Fibroblast of the conjunctiva (primary cell): Measurements from ENCODE around the gene SIAH1.
"Not testable (repeated sequence)": the region's sequence is repeated elsewhere in the genome, so short reads cannot be mapped to it uniquely, and the experiment has no call there.

Experiments
- DNase-seq: peaks from one replicate; pipeline ENCODE4 v3.0.0-alpha.2; 2010; ENCODE audit warnings: low read depth

SIAH1 gene

GRCh38 chr16:48393485-48394354, 8.5 kb upstream of the SIAH1 start:
- DNase-seq, result peak; percentile 75

DNA sequence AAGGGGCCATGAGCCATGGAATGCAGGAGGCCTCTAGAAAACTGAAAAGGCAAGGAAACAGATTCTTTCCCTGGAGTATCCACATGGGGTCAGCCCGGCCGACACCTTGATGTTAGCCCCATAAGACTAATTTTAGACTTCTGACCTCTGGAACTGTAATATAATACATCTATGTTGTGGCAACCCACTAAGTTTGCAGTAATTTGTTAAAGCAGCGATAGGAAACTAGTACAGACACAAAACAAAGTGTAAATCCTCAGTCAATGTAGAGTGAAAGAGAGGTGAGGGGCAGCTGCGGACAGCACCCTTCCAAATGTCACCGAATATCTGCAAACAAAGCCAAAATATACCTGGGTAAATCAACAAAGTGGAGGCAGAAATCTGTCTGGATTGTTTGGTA, 7.2 kb upstream of the SIAH1 start:
- no peak for DNase-seq

- no peak for DNase-seq
Measured at GRCh38 chr16:48386559-48387312, 1.5 kb upstream of the SIAH1 start.

- DNase-seq, result no peak
Measured at GRCh38 chr16:48384520-48385252, 527 bp downstream of the SIAH1 start.

- DNase-seq, result no peak
Measured at GRCh38 chr16:48383877-48384519, 1.2 kb downstream of the SIAH1 start.

- no peak for DNase-seq
Measured at GRCh38 chr16:48383009-48383876, 2.0 kb downstream of the SIAH1 start.

DNA sequence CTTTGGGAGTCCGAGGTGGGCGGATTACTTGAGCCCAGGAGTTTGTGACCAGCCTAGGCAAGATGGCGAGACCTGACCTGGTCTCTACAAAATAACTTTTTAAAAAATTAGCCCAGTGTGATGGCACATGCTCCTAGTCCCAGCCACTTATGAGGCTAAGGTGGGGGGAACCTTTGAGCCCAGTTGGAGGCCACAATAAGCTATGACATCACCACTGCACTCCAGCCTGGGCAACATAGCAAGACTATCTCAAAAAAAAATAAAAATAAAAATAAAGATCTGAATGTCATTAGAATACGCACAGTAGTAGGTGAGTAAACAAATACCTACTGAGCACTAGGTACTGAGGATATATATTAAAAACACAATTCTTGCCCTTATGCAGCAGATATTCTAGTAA, 3.1 kb downstream of the SIAH1 start:
- no peak for DNase-seq

- no peak for DNase-seq
Measured at GRCh38 chr16:48381201-48381600, 4.0 kb downstream of the SIAH1 start.

DNA sequence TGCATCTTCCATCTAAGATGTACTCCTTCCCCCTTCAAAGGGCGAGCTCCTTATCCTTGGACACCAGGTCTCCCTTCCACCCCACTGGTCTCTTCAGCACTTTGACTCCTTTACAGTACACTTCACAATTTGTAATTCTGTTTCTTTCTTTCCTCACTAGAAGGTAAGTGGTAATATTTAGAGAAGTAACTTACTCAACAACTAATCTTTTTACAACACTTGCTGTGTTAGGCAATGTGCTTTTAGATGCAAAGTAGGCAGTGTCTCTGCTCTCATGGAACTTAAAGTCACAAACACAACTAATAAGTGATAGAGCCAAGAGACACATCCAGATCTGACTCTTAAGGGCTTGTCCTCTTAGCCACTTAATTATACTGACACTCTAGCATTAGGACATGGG, 6.4 kb downstream of the SIAH1 start:
- DNase-seq, result no peak

- no peak for DNase-seq
Measured at GRCh38 chr16:48378276-48378675, 6.9 kb downstream of the SIAH1 start.

- not testable (repeated sequence) for DNase-seq
Measured at GRCh38 chr16:48377301-48377700, 7.9 kb downstream of the SIAH1 start.

DNA sequence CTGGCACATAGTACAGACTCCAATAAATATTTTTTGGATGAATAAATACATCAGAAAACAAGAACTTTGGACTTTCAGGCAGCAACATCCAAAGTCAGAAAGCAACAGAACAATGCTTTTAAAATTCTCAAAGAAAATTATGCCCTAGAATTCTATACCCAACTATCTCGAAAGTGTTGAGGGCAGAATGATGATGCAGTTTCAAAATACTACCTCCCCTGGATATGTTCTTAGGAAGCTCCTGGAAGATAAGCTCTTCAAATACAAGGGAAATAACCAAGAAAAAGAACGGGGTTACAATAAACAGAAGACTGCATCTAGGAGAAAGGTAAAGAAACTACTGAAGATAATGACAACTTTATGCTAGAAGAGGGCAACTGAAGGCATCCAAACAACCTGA, 11.0 kb downstream of the SIAH1 start:
- DNase-seq, result no peak

DNA sequence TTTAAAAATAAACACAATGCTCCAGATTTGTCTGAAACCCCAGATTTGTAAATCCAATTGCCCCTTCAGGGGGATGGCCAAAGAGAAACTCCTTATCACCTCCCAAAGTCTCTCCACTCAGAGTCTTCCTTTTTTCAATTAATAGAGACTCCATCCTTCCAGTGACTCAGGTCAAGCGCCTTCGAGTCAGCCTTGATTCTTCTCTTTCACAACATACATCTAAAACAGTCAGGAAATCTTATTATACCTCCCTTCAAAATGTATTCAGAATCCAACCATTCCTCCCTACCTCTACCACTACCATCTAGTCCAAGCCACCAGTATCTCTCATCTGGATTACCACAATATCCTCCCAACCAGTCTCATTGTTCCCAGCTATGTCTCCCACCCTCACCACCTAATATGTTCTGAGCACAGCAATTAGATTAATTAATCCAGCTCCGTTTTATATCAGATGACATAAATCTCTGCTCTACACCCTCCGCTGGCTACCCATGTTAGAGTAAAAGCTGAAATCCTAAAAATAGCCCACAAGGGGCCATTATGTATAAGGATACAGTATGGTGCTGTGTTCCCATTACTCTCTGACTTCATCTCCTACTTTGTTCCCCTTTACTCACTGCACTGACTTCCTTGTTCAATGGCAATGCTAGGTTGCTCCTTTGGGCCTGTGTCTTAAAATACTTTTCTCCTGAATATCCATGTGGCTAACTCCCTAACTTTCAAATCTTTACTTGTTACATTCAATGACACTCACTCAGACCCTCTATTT, 11.8 kb downstream of the SIAH1 start:
- no peak for DNase-seq

DNA sequence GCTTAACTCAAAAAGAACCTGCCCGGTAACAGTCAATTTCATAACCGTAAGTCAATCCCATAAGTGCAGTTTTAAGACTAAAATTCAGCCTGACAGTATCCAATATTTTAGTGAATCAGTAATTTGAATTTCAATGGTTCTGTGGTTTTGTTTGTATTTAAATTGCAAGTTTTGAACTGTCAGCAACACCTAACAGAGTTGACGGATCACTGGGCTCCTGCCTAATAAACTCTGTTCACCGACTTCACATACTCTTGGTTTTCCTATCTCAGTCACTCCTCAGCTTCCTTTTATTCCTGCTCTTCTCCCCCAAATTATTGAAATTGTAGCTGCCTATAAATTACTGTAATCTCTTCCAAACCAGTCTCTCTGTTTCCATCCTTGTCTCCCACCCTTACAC, 12.5 kb downstream of the SIAH1 start:
- DNase-seq, result no peak

DNA sequence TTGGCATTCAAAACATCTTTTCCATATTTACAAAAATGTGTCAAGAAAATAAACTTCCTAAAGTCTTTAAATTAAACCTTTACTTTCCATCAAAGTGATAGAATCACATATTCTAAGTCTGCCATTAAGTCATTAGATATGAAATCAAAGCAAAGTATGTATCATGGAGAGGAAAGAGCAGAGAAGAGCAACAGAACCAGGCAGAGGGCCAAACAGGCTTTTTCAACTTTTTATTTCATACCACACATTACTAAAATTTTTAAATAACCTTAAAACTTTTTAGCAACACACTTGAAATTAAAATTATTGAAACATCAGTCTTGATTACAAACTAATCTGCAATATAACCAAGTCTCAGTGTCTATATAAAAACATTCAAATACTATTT, 13.8 kb downstream of the SIAH1 start:
- DNase-seq, result no peak

GRCh38 chr16:48370668-48371392, 14.4 kb downstream of the SIAH1 start:
- not testable (repeated sequence) for DNase-seq

DNA sequence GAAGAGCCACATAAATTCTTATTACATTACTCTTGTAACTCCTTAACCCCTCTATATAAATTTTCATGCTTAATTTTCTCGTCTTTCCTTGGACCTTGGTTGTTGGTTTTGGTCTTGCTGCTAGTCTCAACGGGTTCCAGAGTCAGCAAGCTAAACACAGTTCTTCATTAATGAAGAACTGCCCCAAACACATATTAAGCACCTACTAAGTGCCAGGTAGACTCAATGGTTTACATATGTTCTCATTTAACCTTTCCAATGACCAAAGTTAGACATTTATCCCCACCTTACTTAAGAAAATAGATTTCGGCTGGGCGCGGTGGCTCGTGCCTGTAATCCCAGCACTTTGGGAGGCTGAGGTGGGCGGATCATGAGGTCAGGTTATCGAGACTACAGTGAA, 15.0 kb downstream of the SIAH1 start:
- no peak for DNase-seq

GRCh38 chr16:48369765-48370164, 15.4 kb downstream of the SIAH1 start:
- no peak for DNase-seq

GRCh38 chr16:48367441-48368049, 17.7 kb downstream of the SIAH1 start:
- no peak for DNase-seq
